Esophagus muscularis mucosa (tissue), 4 donors: ENCODE data around the gene STX8. TPM values are rescaled to one million over a fixed set of nuclear protein-coding genes. Genes with fewer than 3 reads are reported as not detected.

ENCODE experiments used
- DNase-seq: peaks from one replicate; pipeline ENCODE4 v3.0.0-alpha.2; 2017; ENCODE audit errors: extremely low spot score
- H3K27ac ChIP-seq, 4 donors: fragments of 200-600 bp; sonication (generic); replicated peaks in 1 of 4; 1 replicate in 3 of 4; 2 replicates in 1 of 4; pipeline ENCODE4 v1.5.1; 2016 to 2019; ENCODE audit warnings: mild to moderate bottlenecking in 1 of 4
- H3K27me3 ChIP-seq, 4 donors: fragments of 200-600 bp; sonication (generic); one replicate each; pipeline versions ENCODE4 v1.5.1 to v1.6.0; 2016 to 2019
- H3K36me3 ChIP-seq, 4 donors: fragments of 200-600 bp; sonication (generic); one replicate each; pipeline ENCODE4 v1.5.1; 2016 to 2019
- H3K4me1 ChIP-seq, 4 donors: fragments of 200-600 bp; sonication (generic); one replicate each; pipeline ENCODE4 v1.5.1; 2016 to 2019
- H3K4me3 ChIP-seq, 4 donors: fragments of 200-600 bp; sonication (generic); 1 replicate in 2 of 4; 2 replicates in 2 of 4; pipeline ENCODE4 v1.5.1; 2016 to 2019; ENCODE audit warnings: mild to moderate bottlenecking in 4 of 4, moderate library complexity in 1 of 4
- H3K9me3 ChIP-seq, 4 donors: fragments of 200-600 bp; sonication (generic); 1 replicate in 3 of 4; 2 replicates in 1 of 4; pipeline ENCODE4 v1.5.1; 2016 to 2019
- CTCF ChIP-seq, 3 experiments: fragments of 200-600 bp in 2 of 3; fragments of 450-650 bp in 1 of 3; sonication (generic) in 2 of 3; IDR thresholded peaks; one replicate each; pipeline ENCODE4 v1.5.1; 2017 to 2019; ENCODE audit warnings: antibody characterized with exemption in 3 of 3, mild to moderate bottlenecking in 2 of 3, moderate library complexity in 1 of 3
- EP300 ChIP-seq: sonication (generic); formaldehyde crosslinking; IDR thresholded peaks from one replicate; pipeline ENCODE4 v1.6.1; 2017; ENCODE audit warnings: antibody characterized with exemption
- POLR2A ChIP-seq: fragments of 450-650 bp; IDR thresholded peaks from one replicate; pipeline ENCODE4 v1.6.1; 2017; ENCODE audit warnings: antibody characterized with exemption, moderate library complexity, mild to moderate bottlenecking, low read depth
- POLR2AphosphoS5 ChIP-seq, 2 donors: sonication (generic); formaldehyde crosslinking; IDR thresholded peaks; one replicate each; pipeline ENCODE4 v1.6.1; 2017; ENCODE audit warnings: antibody characterized with exemption in 2 of 2
- WGBS: methylation state at CpG from one replicate; pipeline ENCODE4 v1.1.5; 2018; 5-methylcytosine and 5-hydroxymethylcytosine counted together
- intact Hi-C: fragments of 100-400 bp; cut with DNase I; formaldehyde crosslinking; loops from one replicate; pipeline ENCODE4 v1.15.1; 2023
- total RNA-seq, 4 donors: library from RNA; depleted of rRNA; stranded (reverse); fragments of >200 nt; gene quantifications; one replicate each; pipeline versions ENCODE4 v1.1.0 to v1.2.1, GENCODE V29; 2016

The STX8 gene
- total RNA-seq, 4 donors from 2014 or later: 83.9 to 104 (median 94.5) TPM

GRCh38 chr17:9229160-9229825, 346.3 kb downstream of the STX8 start:
- Histone ChIP-seq H3K27me3 (no peaks in the 10 kb centered on the region), H3K9me3 (no peaks in the 10 kb centered on the region), H3K4me1 (peaks cover 5 to 80% (median 71%) of the 10 kb centered on the region in 4 donors), H3K4me3 (no peak overlapping the region), H3K36me3 (peaks cover 0 to 4% (median 0%) of the 10 kb centered on the region in 4 donors), H3K27ac (peak overlapping the region; percentile 44 to 85 (median 73))
- no peak for TF ChIP-seq EP300
- no peak for TF ChIP-seq POLR2AphosphoS5 (IDR thresholded peaks at IDR 0.05)
- TF ChIP-seq CTCF (IDR thresholded peaks at IDR 0.05): no peak
- WGBS: 81% methylated on average over 16 of the region's 20 CpGs
- no peak for DNase-seq
- intact Hi-C loops: no loop called here

GRCh38 chr17:9228408-9229159, 347.0 kb downstream of the STX8 start:
- DNase-seq: no peak
- H3K4me1 ChIP-seq: peaks cover 5 to 81% (median 72%) of the 10 kb centered on the region in 4 donors
- WGBS: 40% methylated on average over 16 of the region's 16 CpGs

GRCh38 chr17:9227819-9228407, 347.7 kb downstream of the STX8 start:
- H3K27ac ChIP-seq: peak overlapping the region; percentile 82 to 85 (median 84)
- H3K4me3 ChIP-seq: peak overlapping the region in 2 of 4 donors; percentile 2 to 33
- TF ChIP-seq POLR2AphosphoS5 (IDR thresholded peaks at IDR 0.05) (no peak), CTCF (IDR thresholded peaks at IDR 0.05) (no peak), POLR2A (no peak), EP300 (no peak)
- peaks cover 5 to 81% (median 69%) of the 10 kb centered on the region in 4 donors for H3K4me1 ChIP-seq
- no peak for DNase-seq
- H3K9me3 ChIP-seq: no peaks in the 10 kb centered on the region
- 75% methylated on average over 13 of the region's 13 CpGs for WGBS
- H3K36me3 ChIP-seq: peaks cover 0 to 4% (median 0%) of the 10 kb centered on the region in 4 donors
- no peaks in the 10 kb centered on the region for H3K27me3 ChIP-seq
- intact Hi-C loops: no loop called here

More at GRCh38 chr17:9228408-9229159, 347.0 kb downstream of the STX8 start:
- peak overlapping the region in 2 of 4 donors; percentile 2 to 33 for H3K4me3 ChIP-seq
- TF ChIP-seq CTCF (IDR thresholded peaks at IDR 0.05) (no peak), POLR2AphosphoS5 (IDR thresholded peaks at IDR 0.05) (peak; percentile 72 to 91), EP300 (peak; percentile 63), POLR2A (no peak)
- H3K9me3 ChIP-seq: no peaks in the 10 kb centered on the region
- no peaks in the 10 kb centered on the region for H3K27me3 ChIP-seq
- H3K27ac ChIP-seq: peak overlapping the region; percentile 82 to 85 (median 84)
- H3K36me3 ChIP-seq: peaks cover 0 to 4% (median 0%) of the 10 kb centered on the region in 4 donors
- intact Hi-C loops: no loop called here

- peaks cover 0 to 11% (median 1%) of the 10 kb centered on the region in 4 donors for H3K36me3 ChIP-seq
- H3K4me3 ChIP-seq: no peak overlapping the region
- DNase-seq: no peak
- 68% methylated on average over 14 of the region's 14 CpGs for WGBS
- TF ChIP-seq POLR2A (no peak), POLR2AphosphoS5 (IDR thresholded peaks at IDR 0.05) (no peak)
- H3K27ac ChIP-seq: peak overlapping the region; percentile 46 to 83 (median 60)
- H3K9me3 ChIP-seq: no peaks in the 10 kb centered on the region
- peaks cover 5 to 72% (median 61%) of the 10 kb centered on the region in 4 donors for H3K4me1 ChIP-seq
- H3K27me3 ChIP-seq: no peaks in the 10 kb centered on the region
- intact Hi-C loops: no loop called here
Measured at GRCh38 chr17:9226794-9227135, 348.9 kb downstream of the STX8 start.
